H1 (cell line): ENCODE results near the gene KIF26A. TPM values are rescaled to one million over a fixed set of nuclear protein-coding genes. Genes with fewer than 3 reads are reported as not detected.

Experiments used
- BRCA1 ChIP-seq: IDR thresholded peaks from 2 replicates; pipeline ENCODE4 v1.6.1; 2012; ENCODE audit warnings: low read depth, low read length, improper control_type of control experiment
- CEBPB ChIP-seq: IDR thresholded peaks from 2 replicates; pipeline ENCODE4 v1.6.1; 2012; ENCODE audit warnings: low read depth, low read length
- CHD2 ChIP-seq: IDR thresholded peaks from 2 replicates; pipeline ENCODE4 v1.6.1; 2012; ENCODE audit warnings: low read length, improper control_type of control experiment
- CREB1 ChIP-seq: IDR thresholded peaks from 2 replicates; pipeline ENCODE4 v1.6.1; 2012; ENCODE audit warnings: inconsistent platforms
- POU5F1 ChIP-seq: IDR thresholded peaks from 2 replicates; pipeline ENCODE4 v1.6.1; 2011; ENCODE audit warnings: low read depth, mild to moderate bottlenecking, low read length, moderate library complexity
- SAP30 ChIP-seq: fragments of 300-600 bp; sonication (generic); IDR thresholded peaks from 2 replicates; pipeline ENCODE4 v1.7.1; 2012; ENCODE audit warnings: low read length, moderate library complexity, mild to moderate bottlenecking, inconsistent platforms; ENCODE audit not compliant: insufficient read depth, insufficient replicate concordance
- TAF1 ChIP-seq: IDR thresholded peaks from 2 replicates; pipeline ENCODE4 v1.6.1; 2011; ENCODE audit warnings: mild to moderate bottlenecking, low read depth, low read length
- polyA plus RNA-seq, 7 experiments: library from polyadenylated mRNA; depleted of rRNA in 3 of 7; stranded (reverse) in 5 of 7; unstranded in 2 of 7; fragments of >200 nt in 5 of 7; fragments of 200-250 nt in 2 of 7; gene quantifications; 1 replicate in 5 of 7; 2 replicates in 1 of 7; 4 replicates in 1 of 7; pipeline versions ENCODE4 v1.2.1 to v1.2.3, GENCODE V29; 2011 to 2013; ENCODE audit warnings: missing spikeins in 2 of 7, mixed read lengths in 2 of 7
- total RNA-seq: library from RNA; stranded (reverse); fragmentation: NEBNext Ultra II Directional; extraction: Animal tissue kit (Norgen Biotek cat#: 25700); gene quantifications from 2 replicates; pipeline ENCODE4 v1.2.1, GENCODE V29; 2021

Gene KIF26A
- total and polyA plus RNA-seq, 2 of the 8 experiments (the other 6 are each of a cell fraction or from before 2014, with no cell fraction given), result 11.5 to 41.6 TPM

GRCh38 chr14:104216457-104216856 is 78.1 kb downstream of the KIF26A start (continued):
- TF ChIP-seq CHD2 (no peak), POU5F1 (no peak), CEBPB (no peak), BRCA1 (no peak), TAF1 (no peak), CREB1 (no peak), SAP30 (no peak)
